A172 (cell line): ENCODE results near the gene LPCAT2. TPM values are rescaled to one million over a fixed set of nuclear protein-coding genes. Genes with fewer than 3 reads are reported as not detected.

Experiments
- DNase-seq: peaks from one replicate; pipeline ENCODE4 v3.0.0-alpha.2; 2015; ENCODE audit warnings: low spot score
- total RNA-seq: library from RNA; depleted of rRNA; stranded (reverse); fragments of >200 nt; shearing (Covaris generic); gene quantifications from 2 replicates; pipeline ENCODE4 v1.2.3, GENCODE V29; 2014

Gene LPCAT2
- total RNA-seq, 1 experiment from 2014 or later, result 18.6 TPM

GRCh38 chr16:55503726-55504550 is 4.9 kb upstream of the LPCAT2 start:
- DNase-seq, result no peak

DNA sequence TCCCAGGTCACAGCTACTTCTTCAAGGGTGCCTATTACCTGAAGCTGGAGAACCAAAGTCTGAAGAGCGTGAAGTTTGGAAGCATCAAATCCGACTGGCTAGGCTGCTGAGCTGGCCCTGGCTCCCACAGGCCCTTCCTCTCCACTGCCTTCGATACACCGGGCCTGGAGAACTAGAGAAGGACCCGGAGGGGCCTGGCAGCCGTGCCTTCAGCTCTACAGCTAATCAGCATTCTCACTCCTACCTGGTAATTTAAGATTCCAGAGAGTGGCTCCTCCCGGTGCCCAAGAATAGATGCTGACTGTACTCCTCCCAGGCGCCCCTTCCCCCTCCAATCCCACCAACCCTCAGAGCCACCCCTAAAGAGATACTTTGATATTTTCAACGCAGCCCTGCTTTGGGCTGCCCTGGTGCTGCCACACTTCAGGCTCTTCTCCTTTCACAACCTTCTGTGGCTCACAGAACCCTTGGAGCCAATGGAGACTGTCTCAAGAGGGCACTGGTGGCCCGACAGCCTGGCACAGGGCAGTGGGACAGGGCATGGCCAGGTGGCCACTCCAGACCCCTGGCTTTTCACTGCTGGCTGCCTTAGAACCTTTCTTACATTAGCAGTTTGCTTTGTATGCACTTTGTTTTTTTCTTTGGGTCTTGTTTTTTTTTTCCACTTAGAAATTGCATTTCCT is 3.4 kb upstream of the LPCAT2 start:
- DNase-seq, result no peak

DNA sequence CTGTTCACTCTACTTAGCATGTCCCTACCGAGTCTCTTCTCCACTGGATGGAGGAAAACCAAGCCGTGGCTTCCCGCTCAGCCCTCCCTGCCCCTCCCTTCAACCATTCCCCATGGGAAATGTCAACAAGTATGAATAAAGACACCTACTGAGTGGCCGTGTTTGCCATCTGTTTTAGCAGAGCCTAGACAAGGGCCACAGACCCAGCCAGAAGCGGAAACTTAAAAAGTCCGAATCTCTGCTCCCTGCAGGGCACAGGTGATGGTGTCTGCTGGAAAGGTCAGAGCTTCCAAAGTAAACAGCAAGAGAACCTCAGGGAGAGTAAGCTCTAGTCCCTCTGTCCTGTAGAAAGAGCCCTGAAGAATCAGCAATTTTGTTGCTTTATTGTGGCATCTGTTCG is 2.8 kb upstream of the LPCAT2 start:
- DNase-seq, result no peak

DNA sequence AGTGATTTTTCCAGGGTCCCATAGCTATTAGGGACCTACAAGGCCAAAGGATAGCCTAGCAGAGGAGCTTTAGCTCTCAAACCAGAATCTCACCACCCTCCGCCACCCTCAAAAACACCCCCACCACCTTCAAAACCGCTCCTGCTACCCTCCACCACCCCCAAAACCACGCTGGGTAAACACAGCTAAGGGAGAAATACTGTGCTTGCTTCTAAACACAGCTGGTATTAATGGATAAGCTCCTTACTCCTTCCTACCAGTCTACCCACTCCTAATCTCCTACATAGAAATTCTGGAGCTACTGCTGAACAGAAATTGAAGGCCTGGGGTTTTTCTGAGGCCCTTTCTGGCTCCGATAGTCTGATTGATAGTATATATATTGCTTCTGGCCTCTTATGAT is 2.2 kb upstream of the LPCAT2 start:
- DNase-seq, result no peak

GRCh38 chr16:55508271-55508921 is 476 bp upstream of the LPCAT2 start:
- DNase-seq, result no peak

DNA sequence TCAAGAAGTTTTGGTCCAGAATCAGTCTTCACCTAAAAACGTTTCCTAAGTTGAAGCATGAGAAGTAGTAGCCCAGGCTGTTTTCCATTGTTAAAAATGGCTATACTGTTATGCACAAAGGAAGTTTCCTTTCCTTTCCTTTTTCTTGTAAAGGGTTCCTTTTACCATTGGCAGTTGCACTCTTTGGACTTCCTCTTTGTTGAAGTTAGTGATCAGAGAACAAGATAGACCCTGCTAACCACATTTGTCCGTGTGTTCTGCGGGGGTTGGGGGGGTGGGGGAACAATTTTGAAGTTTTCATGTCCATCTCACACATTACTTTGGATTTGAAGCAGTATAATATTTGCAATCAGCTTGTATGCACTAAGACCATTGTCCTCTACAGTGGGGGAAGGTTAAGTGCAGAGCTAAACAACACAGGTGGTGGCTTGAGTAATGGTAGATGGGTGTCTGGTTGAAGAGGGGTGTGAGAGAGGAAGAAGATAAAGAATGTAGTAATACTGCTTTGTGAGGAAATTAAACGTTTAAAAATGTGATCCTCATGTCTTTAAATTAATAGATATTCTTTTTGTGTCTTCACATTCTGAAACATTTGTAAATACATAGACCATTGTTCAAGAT is 1.4 kb downstream of the LPCAT2 start:
- DNase-seq, result no peak

- DNase-seq, result no peak
Measured at GRCh38 chr16:55512941-55513340, 4.1 kb downstream of the LPCAT2 start.

GRCh38 chr16:55513616-55514015 is 4.7 kb downstream of the LPCAT2 start:
- DNase-seq, result no peak

DNA sequence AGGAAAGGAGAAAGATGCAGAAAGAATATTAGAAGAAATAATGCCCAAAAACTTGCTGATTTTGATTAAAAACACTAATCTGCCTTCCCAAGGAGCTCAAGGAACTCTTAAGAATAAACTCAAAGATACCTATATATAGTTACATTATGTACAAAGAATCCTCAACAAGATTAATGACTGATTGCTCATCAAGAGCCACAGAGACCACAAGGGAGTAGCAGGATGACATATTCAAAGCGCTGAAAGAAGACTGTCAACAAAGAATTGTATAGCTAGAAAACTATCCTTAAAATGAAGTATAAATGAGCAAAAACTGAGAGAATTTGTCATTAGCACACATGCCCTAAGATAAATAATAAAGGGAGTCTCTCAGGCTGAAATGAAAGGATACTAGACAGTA is 6.2 kb downstream of the LPCAT2 start:
- peak; percentile 38 for DNase-seq

DNA sequence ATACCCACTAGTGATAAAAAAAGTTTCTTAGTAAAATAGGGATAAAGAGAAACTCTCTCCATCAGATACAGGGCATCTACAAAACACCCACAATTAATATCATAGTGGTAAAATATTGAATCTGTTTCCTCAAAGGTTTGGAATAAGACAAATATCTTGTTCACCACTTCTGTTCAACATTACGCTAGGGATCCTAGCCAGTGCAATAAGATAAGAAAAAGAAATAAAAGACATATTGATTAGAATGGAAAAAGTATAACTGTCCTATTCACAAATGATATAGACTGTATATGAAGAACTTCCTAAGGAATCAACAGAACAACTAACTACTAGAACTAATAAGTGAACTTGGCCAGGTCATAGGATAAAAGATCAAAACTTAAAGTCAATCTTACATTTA is 12.9 kb downstream of the LPCAT2 start:
- no peak for DNase-seq

DNA sequence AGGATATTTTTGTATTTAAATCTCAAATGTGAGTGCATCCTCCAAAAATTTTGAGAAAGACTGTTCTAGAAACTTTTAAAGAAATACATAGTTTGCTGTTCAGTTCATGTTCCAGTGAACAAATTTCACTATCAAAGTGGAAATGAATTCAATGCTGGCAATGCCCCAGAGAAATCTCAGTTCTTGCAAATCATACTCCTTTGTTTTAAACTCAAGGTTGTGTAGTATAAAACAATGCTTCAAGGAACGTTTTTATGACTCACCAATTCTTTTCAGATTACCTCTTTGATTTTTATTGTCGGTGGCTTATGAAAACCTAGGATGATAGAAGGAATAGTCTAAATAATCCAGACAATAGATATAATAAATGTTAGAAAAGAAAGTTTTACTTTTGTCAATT is 17.6 kb downstream of the LPCAT2 start:
- no peak for DNase-seq

DNA sequence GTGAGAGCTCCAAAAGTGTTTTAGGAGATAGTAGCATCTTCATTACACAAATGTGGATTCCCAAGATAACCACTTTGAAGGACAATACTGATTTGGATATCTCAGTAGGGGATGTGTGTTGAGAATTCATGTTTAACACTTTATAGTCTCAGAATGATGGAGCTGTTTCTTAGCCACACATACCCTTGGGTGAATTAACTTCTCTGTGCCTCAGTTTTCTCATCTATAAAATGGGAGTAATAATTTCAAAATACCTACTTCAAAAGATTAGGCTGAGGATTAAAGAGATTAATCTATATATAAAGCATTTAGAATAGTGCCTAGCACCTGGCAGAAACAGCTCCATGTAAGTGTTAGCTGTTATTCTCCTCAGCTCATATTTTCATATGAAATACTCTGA is 19.0 kb downstream of the LPCAT2 start:
- no peak for DNase-seq

DNA sequence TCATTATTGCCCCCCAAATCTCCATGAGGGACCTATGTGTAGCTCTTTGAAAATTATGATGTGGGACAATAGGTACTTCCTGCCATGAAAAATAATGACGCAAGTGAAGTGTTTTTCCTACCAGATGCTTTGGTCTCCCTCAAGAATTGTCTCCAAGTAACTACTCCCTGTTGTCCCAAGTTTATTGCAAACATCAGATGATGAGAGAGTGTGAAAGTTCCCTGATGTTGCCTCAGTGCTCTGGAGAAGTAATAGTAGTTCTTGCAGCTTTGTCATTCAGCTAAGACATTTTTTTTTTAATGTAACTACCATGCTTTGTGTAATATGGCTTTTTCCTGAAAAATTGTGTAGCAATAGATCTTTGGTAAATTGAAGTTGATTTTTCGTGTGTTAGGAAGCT is 20.1 kb downstream of the LPCAT2 start:
- DNase-seq, result no peak

- DNase-seq, result no peak
Measured at GRCh38 chr16:55530316-55530856, 21.5 kb downstream of the LPCAT2 start.

GRCh38 chr16:55532227-55532626 is 23.4 kb downstream of the LPCAT2 start:
- DNase-seq, result no peak

GRCh38 chr16:55534756-55535155 is 25.9 kb downstream of the LPCAT2 start:
- DNase-seq, result no peak

GRCh38 chr16:55539049-55539448 is 30.2 kb downstream of the LPCAT2 start:
- no peak for DNase-seq

DNA sequence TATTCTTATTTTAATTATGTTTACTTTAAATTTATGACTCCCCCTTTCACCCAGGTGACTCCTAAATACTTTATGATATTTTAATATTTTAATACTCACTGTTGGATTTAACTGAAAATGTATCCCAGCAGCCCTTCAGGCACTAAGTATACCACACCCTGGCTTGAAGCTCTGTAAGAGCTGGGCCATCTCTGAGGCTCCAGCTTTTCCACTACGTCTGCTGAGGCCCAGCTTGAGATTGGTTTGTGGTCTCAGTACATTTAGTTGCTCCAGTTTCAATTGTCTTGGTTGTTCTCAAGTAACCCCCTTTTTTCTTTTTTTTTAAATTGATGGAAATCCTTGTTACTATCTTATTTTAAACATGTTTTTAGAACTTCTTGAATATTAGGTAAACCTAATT is 30.6 kb downstream of the LPCAT2 start:
- no peak for DNase-seq

- no peak for DNase-seq
Measured at GRCh38 chr16:55540221-55540620, 31.3 kb downstream of the LPCAT2 start.

DNA sequence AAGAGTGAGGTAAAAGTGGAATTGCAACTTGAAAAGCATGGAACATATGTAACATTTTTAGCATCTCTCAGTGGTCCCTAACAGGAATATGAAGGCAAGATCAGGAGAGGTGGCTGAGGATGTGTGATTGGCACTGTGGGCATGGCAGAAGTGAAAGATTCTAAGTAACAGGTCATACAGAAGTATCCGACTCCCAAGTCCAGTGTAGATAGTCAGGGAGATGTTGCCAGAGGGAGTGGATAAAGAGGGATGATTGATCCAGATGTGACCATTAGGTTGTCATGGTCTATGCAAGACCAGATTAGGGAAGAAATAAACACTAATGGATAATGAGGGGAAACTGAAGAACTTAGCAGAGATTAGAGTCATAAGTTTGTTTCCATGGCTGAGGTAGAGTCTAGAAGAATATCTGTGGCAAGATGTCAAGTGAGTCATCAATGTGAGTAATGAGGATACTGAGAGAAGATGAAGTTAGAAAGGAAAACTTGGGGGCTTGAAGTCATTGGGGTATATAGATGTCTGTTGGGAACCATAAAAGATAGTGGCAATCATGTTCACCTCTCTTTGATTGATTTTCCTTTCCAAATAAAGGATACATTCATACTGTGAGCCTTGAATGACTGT is 33.7 kb downstream of the LPCAT2 start:
- DNase-seq, result peak; percentile 69

GRCh38 chr16:55543472-55543871 is 34.6 kb downstream of the LPCAT2 start:
- DNase-seq, result peak; percentile 46

GRCh38 chr16:55552621-55553020 is 43.7 kb downstream of the LPCAT2 start:
- DNase-seq, result peak; percentile 82
